Measurements from ENCODE around the gene LGALS4. TPM values are rescaled to one million over a fixed set of nuclear protein-coding genes. Genes with fewer than 3 reads are reported as not detected.
"Not testable (repeated sequence)": the region's sequence is repeated elsewhere in the genome, so short reads cannot be mapped to it uniquely, and the experiment has no call there.

LGALS4 gene
- total RNA-seq, 6 experiments from 2014 or later, result 21.0 to 376 (median 186) TPM

DNA sequence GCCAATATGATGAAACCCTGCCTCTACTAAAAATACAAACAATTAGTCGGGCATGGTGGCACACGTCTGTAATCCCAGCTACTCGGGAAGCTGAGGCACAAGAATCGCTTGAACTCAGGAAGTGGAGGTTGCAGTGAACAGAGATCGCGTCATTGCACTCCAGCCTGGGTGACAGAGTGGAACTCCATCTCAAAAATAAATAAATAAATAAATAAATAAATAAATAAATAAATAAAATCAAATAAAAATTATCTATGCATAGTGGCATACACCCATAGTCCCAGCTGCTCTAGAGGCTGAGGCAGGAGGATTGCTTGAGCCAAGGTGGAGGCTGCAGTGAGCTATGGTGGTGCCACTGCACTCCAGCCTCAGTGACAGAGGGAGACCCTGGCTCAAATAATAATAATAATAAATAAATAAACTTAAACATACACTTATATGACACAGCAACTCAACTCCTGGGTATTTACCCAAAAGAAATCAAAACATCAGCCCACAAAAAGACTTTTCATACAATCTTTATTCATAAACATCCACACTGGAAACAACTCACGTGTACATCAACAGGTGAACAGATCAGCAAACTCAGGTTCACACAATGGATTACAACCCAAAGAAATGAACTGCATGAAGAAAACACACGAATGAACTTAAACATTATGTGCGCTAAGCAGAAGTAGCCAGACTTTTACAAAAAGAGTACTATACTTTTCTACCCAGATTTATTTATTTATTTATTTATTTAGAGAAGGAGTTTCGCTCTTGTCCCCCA is 46.3 kb downstream of the LGALS4 start:
- no peak overlapping the region for H3K4me3 ChIP-seq
- TF ChIP-seq, protein P1, sequence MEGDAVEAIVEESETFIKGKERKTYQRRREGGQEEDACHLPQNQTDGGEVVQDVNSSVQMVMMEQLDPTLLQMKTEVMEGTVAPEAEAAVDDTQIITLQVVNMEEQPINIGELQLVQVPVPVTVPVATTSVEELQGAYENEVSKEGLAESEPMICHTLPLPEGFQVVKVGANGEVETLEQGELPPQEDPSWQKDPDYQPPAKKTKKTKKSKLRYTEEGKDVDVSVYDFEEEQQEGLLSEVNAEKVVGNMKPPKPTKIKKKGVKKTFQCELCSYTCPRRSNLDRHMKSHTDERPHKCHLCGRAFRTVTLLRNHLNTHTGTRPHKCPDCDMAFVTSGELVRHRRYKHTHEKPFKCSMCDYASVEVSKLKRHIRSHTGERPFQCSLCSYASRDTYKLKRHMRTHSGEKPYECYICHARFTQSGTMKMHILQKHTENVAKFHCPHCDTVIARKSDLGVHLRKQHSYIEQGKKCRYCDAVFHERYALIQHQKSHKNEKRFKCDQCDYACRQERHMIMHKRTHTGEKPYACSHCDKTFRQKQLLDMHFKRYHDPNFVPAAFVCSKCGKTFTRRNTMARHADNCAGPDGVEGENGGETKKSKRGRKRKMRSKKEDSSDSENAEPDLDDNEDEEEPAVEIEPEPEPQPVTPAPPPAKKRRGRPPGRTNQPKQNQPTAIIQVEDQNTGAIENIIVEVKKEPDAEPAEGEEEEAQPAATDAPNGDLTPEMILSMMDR (IDR thresholded peaks at IDR 0.05), result no peak
- TF ChIP-seq POLR2A (IDR thresholded peaks at IDR 0.05), result no peak
- H3K27ac ChIP-seq, result no peak overlapping the region
- no peaks in the 10 kb centered on the region for H3K36me3 ChIP-seq
- WGBS (ENCODE audit: insufficient coverage, low coverage, low lambda C conversion rate, missing lambda C conversion rate), result 84% methylated on average over 10 of the region's 10 CpGs
- DNase-seq (peak in 1 of 3 donors; percentile 2), ATAC-seq (no peak)
- no peaks in the 10 kb centered on the region for H3K27me3 ChIP-seq
- intact Hi-C loops (cut with DNase I), result no loop called here
- H3K9me3 ChIP-seq, result no peaks in the 10 kb centered on the region
- H3K4me1 ChIP-seq, result peaks cover 0 to 9% (median 0%) of the 10 kb centered on the region in 4 donors

DNA sequence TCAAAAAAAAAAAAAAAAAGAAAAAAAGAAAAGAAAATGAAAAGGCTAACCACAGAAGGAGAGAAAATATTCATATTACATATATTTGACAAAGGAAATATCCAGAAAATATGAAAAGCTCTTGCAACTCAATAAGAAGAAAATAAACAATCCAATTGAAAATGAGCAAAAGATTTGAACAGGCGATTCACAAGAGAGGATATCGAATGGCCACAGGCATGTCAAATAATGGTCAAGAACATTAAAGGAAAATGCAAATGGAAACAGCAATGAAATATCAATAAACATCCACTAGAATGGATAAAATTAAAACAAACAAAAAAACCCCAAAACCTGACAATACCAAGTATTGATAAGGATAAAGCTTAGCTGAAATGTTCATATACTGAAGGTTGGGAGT is 47.5 kb downstream of the LGALS4 start:
- WGBS (ENCODE audit: insufficient coverage, low coverage, low lambda C conversion rate, missing lambda C conversion rate), result 89% methylated on average over 2 of the region's 2 CpGs
- H3K27ac ChIP-seq, result no peak overlapping the region
- intact Hi-C loops (cut with DNase I), result no loop called here

DNA sequence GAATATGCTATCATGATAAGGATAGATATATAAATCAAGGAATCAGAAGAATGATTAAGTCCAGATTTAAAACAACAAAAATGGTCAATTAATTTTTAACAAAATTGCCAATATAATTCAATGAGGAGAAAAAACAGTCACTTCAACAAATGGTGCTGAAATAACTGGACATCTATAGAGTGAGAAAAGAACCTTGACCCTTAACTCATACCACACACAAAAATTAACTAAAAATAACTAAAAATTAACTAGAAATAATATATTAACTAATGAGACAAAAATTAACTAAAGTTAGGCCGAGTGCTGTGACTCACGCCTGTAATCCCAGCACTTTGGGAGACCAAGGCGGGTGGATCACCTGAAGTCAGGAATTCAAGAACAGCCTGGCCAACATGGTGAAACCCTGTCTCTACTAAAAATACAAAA is 48.9 kb downstream of the LGALS4 start:
- Histone ChIP-seq H3K36me3 (no peaks in the 10 kb centered on the region), H3K27ac (peak overlapping the region; percentile 73 to 96 (median 89)), H3K4me3 (peak overlapping the region in 2 of 3 donors; percentile 13 to 37), H3K9me3 (no peaks in the 10 kb centered on the region), H3K27me3 (no peaks in the 10 kb centered on the region), H3K4me1 (peaks cover 0 to 20% (median 7%) of the 10 kb centered on the region in 4 donors)
- peak; percentile 51 to 68 (median 62) for ATAC-seq
- 22% methylated on average over 3 of the region's 3 CpGs for WGBS (ENCODE audit: insufficient coverage, low coverage, low lambda C conversion rate, missing lambda C conversion rate)
- intact Hi-C loops (cut with DNase I), result no loop called here
- no peak for DNase-seq
- peak; percentile 60 for TF ChIP-seq POLR2A (IDR thresholded peaks at IDR 0.05)
- TF ChIP-seq, protein P1 (IDR thresholded peaks at IDR 0.05), result no peak

More for the DNA sequence above, 47.5 kb downstream of the LGALS4 start:
- no peak for DNase-seq
- H3K4me1 ChIP-seq, result peaks cover 0 to 10% (median 2%) of the 10 kb centered on the region in 4 donors
- no peak for ATAC-seq
- H3K27me3 ChIP-seq, result no peaks in the 10 kb centered on the region
- no peak overlapping the region for H3K4me3 ChIP-seq
- TF ChIP-seq, protein P1 (IDR thresholded peaks at IDR 0.05), result no peak
- TF ChIP-seq POLR2A (IDR thresholded peaks at IDR 0.05), result no peak
- no peaks in the 10 kb centered on the region for H3K36me3 ChIP-seq
- H3K9me3 ChIP-seq, result no peaks in the 10 kb centered on the region

DNA sequence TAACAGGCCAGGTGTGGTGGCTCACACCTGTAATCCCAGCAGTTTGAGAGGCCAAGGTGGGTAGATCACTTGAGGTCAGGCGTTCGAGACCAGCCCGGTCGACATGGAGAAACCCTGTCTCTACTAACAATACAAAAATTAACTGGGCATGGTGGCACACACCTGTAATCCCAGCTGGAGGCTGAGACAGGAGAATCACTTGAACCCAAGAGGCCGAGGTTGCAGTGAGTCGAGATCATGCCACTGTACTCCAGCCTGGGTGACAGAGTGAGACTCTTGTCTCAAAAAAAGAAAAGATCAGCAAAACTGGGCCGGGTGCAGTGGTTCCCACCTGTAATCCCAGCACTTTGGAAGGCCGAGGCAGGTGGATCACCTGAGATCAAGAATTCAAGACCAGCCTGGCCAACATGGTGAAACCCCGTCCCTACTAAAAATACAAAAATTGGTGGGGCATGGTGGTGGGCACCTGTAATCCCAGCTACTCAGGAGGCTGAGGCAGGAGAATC is 50.8 kb downstream of the LGALS4 start:
- H3K36me3 ChIP-seq; ATAC-seq; DNase-seq; intact Hi-C loops (cut with DNase I); H3K9me3 ChIP-seq; H3K27me3 ChIP-seq: not testable (repeated sequence)
- WGBS (ENCODE audit: insufficient coverage, low coverage, low lambda C conversion rate, missing lambda C conversion rate), result 38% methylated on average over 5 of the region's 9 CpGs
- Histone ChIP-seq H3K4me3 (peak overlapping the region in 2 of 3 donors; percentile 28 to 37), H3K27ac (peak overlapping the region; percentile 73 to 96 (median 89)), H3K4me1 (peaks cover 0 to 20% (median 7%) of the 10 kb centered on the region in 4 donors)

Measured in right lobe of liver (tissue), 6 donors.